Measurements from ENCODE around the gene CRYL1.

CRYL1 gene

GRCh38 chr13:20482275-20482761 lies 43.3 kb downstream of the CRYL1 start (continued):
- TF ChIP-seq ZIC2 (tag by site-specific recombination; IDR thresholded peaks at IDR 0.05) (peak; percentile 53; the same call in 1 of the 2 replicates), PRDM10 (tag by site-specific recombination; IDR thresholded peaks at IDR 0.05) (peak; percentile 13; the same call in 1 of the 2 replicates), IKZF3 (tag by site-specific recombination; IDR thresholded peaks at IDR 0.05) (no peak), ZNF785 (tag by site-specific recombination; IDR thresholded peaks at IDR 0.05) (no peak), ZNF776 (tag by site-specific recombination; IDR thresholded peaks at IDR 0.05; ENCODE audit: borderline replicate concordance) (no peak), SP7 (tag by site-specific recombination; IDR thresholded peaks at IDR 0.05) (peak; percentile 60; the same call in 1 of the 2 replicates)
- TF ChIP-seq, protein P1, sequence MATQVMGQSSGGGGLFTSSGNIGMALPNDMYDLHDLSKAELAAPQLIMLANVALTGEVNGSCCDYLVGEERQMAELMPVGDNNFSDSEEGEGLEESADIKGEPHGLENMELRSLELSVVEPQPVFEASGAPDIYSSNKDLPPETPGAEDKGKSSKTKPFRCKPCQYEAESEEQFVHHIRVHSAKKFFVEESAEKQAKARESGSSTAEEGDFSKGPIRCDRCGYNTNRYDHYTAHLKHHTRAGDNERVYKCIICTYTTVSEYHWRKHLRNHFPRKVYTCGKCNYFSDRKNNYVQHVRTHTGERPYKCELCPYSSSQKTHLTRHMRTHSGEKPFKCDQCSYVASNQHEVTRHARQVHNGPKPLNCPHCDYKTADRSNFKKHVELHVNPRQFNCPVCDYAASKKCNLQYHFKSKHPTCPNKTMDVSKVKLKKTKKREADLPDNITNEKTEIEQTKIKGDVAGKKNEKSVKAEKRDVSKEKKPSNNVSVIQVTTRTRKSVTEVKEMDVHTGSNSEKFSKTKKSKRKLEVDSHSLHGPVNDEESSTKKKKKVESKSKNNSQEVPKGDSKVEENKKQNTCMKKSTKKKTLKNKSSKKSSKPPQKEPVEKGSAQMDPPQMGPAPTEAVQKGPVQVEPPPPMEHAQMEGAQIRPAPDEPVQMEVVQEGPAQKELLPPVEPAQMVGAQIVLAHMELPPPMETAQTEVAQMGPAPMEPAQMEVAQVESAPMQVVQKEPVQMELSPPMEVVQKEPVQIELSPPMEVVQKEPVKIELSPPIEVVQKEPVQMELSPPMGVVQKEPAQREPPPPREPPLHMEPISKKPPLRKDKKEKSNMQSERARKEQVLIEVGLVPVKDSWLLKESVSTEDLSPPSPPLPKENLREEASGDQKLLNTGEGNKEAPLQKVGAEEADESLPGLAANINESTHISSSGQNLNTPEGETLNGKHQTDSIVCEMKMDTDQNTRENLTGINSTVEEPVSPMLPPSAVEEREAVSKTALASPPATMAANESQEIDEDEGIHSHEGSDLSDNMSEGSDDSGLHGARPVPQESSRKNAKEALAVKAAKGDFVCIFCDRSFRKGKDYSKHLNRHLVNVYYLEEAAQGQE (tag by site-specific recombination; IDR thresholded peaks at IDR 0.05) = no peak

- no peak overlapping the region for H3K27ac ChIP-seq (ENCODE audit: extremely low read depth, low read depth, low read length)
- no peak for TF ChIP-seq OSR2 (tag by site-specific recombination; IDR thresholded peaks at IDR 0.05)
- TF ChIP-seq ZNF664 (tag by site-specific recombination; IDR thresholded peaks at IDR 0.05) = no peak
- no peak for TF ChIP-seq ZIC2 (tag by site-specific recombination; IDR thresholded peaks at IDR 0.05)
- TF ChIP-seq ZSCAN23 (tag by site-specific recombination; IDR thresholded peaks at IDR 0.05) = no peak
- no peak for TF ChIP-seq SCRT1 (tag by site-specific recombination; IDR thresholded peaks at IDR 0.05; ENCODE audit: borderline replicate concordance)
- TF ChIP-seq, protein P2, sequence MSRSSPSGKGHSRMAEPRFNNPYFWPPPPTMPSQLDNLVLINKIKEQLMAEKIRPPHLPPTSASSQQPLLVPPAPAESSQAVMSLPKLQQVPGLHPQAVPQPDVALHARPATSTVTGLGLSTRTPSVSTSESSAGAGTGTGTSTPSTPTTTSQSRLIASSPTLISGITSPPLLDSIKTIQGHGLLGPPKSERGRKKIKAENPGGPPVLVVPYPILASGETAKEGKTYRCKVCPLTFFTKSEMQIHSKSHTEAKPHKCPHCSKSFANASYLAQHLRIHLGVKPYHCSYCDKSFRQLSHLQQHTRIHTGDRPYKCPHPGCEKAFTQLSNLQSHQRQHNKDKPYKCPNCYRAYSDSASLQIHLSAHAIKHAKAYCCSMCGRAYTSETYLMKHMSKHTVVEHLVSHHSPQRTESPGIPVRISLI (tag by site-specific recombination; IDR thresholded peaks at IDR 0.05) = no peak
- no peak for TF ChIP-seq ZNF426 (tag by site-specific recombination; IDR thresholded peaks at IDR 0.05)
- no peak for TF ChIP-seq GLI2 (tag by site-specific recombination; IDR thresholded peaks at IDR 0.05; ENCODE audit: borderline replicate concordance, low read depth)
- ChIA-PET POLR2A (no interaction called here), CTCF (interaction anchor here (1.2 kb wide), 1 partner anchor 17 kb away, joined by 4 read pairs; no protein-coding TSS in a partner anchor)
- H3K4me3 ChIP-seq (ENCODE audit: low read depth, low read length) = no peak overlapping the region
- H3K4me1 ChIP-seq (ENCODE audit: control insufficient read depth, insufficient read depth, low read length) = no peaks in the 10 kb centered on the region
- H3K36me3 ChIP-seq (ENCODE audit: control insufficient read depth in 2 of 2, insufficient read depth in 1 of 2, low read length in 2 of 2) = no peaks in the 10 kb centered on the region
- H3K9me3 ChIP-seq (ENCODE audit: control insufficient read depth, insufficient read depth, low read depth, low read length) = no peaks in the 10 kb centered on the region
Measured at GRCh38 chr13:20477394-20477793, 48.3 kb downstream of the CRYL1 start.
